SH-SY5Y (cell line): ENCODE data around the gene B3GNT5.

ENCODE experiments used
- GATA2 ChIP-seq: IDR thresholded peaks from 2 replicates; pipeline ENCODE4 v1.6.1; 2011; ENCODE audit warnings: mild to moderate bottlenecking, low read depth, low read length
- GATA3 ChIP-seq: IDR thresholded peaks from 2 replicates; pipeline ENCODE4 v1.6.1; 2011; ENCODE audit warnings: low read depth, mild to moderate bottlenecking, low read length, moderate library complexity

The B3GNT5 gene

GRCh38 chr3:183303690-183304089, 50.6 kb downstream of the B3GNT5 start:
- TF ChIP-seq GATA3 = no peak
- TF ChIP-seq GATA2 = no peak

DNA sequence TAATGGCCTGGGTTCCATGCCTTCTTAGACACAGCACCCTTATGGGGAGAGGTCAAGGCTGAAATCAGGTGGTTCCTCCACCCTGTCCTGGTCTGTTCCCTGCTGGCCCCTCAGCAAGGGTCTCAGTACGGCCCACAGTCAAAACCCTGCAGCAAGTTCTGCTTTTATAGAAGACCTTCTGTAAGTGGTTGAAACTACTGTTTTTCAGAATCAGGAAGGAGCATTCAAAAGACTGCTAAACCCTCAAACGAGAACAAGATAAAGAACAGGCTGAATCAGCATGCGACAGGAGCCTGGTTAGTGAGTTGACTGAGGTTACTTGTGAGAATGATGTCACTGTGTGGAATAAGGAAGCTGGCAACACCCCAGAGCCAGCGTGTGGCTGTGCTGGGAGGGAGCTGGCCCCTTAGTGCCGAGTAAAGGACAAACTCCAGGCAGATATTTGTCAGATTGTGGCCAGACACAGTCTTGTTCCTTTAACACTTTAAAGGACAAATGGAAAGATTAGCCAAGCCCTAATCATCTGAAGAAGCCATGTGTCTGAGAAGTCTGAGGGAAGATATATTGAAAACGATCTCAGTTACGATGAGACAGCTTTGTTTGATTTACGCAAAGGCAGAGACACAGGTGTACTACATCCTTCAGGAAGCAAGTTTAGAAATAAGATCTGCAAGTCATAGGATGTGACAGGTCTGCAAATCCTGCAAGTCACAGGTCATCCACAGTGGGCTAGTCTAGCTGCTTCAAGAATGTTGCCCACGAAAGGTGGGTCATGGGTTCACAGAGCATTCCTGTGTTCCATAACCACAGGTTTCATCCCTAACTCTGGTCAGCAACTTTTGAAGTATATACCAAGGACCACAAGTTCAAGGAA, 54.0 kb downstream of the B3GNT5 start:
- TF ChIP-seq GATA2 (no peak), GATA3 (no peak)

GRCh38 chr3:183307749-183308148, 54.7 kb downstream of the B3GNT5 start:
- TF ChIP-seq GATA2 (no peak), GATA3 (no peak)

DNA sequence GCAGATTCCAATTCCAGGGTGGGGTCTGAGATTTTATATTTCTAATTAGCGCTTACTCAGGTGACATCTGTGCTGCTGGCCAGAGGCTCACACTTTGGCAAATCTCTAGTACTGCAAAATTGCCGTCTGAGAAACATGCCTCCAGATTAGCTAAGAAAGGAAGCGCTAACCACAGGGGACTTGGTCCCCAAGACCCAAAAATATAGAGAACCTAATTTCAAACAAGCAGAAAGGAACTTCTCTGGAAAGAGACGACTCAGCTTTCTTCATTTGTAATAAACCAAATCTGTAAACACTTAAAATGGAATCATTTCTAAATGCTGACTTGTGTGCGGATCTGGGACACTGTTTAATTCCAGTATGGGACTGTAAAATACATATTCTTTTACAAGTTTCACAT, 55.7 kb downstream of the B3GNT5 start:
- TF ChIP-seq GATA2 = no peak
- TF ChIP-seq GATA3 = no peak

- no peak for TF ChIP-seq GATA3
- TF ChIP-seq GATA2 = no peak
Measured at GRCh38 chr3:183309276-183309675, 56.2 kb downstream of the B3GNT5 start.

- TF ChIP-seq GATA2 (no peak), GATA3 (no peak)
Measured at GRCh38 chr3:183310936-183311335, 57.9 kb downstream of the B3GNT5 start.

GRCh38 chr3:183312433-183312832, 59.4 kb downstream of the B3GNT5 start:
- TF ChIP-seq GATA3 (no peak), GATA2 (no peak)

DNA sequence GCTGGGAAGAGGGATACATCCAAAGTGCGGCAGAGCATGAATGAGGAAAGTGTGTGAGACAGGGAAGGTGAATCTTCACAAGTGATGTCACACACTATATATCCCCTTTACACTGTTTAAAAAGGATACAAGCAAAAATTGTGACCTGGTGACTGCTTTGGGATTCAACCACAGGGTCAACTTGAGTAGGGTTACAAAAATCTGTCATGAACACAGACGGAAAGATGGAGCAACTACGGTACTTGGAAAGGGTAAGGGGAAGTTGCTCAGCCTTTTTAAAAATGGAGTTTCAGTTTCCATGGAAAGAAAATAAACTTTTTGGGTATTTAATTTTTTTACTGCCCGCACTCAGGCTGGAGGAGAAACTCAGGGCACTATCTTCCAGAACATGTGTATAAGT, 60.3 kb downstream of the B3GNT5 start:
- TF ChIP-seq GATA3 = no peak
- TF ChIP-seq GATA2 = no peak

GRCh38 chr3:183313764-183314163, 60.7 kb downstream of the B3GNT5 start:
- TF ChIP-seq GATA3 (no peak), GATA2 (no peak)

DNA sequence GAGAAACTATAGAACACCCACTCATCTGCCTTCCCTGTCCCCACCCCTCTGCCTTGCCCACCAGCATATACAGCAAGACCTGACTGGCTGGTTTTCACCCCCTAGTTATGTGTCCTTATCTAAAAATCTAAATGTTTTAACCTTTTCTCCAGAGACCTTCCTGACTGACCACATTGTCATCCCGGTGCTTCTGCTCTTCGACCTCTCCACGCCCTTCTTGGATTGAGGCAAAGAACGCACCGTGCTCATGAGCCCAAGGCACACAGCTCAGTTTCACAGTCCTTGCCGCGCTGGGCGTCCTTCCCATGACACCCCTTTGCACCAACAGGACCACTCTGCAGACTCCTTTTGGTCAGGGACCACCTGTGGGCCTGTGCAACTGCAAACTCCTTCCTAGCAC, 62.7 kb downstream of the B3GNT5 start:
- TF ChIP-seq GATA2 (no peak), GATA3 (no peak)

GRCh38 chr3:183317271-183317670, 64.2 kb downstream of the B3GNT5 start:
- TF ChIP-seq GATA3 (no peak), GATA2 (no peak)

- no peak for TF ChIP-seq GATA3
- TF ChIP-seq GATA2 = no peak
Measured at GRCh38 chr3:183317886-183318865, 65.1 kb downstream of the B3GNT5 start.

DNA sequence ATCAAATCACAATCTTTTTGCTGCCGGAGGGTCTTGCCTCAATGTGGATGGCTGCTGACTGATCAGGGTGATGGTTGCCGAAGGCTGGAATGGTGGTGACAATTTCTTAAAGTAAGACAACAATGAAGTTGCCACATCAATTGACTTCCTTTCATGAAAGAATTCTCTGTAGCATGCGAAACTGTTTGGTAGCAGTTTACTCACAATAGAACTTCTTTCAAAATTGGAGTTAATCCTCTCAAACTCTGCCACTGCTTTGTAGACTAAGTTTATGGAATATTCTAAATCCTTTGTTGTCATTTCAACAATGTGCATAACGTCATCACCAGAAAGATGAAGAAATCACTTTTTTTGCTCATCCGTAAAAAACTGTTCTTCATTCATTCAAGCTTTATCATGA, 65.8 kb downstream of the B3GNT5 start:
- TF ChIP-seq GATA3 (no peak), GATA2 (no peak)

- no peak for TF ChIP-seq GATA3
- no peak for TF ChIP-seq GATA2
Measured at GRCh38 chr3:183319371-183319770, 66.3 kb downstream of the B3GNT5 start.
